ENCODE data around the gene METAP1.
"Not testable (repeated sequence)": the region's sequence is repeated elsewhere in the genome, so short reads cannot be mapped to it uniquely, and the experiment has no call there.

METAP1 gene

GRCh38 chr4:99059550-99059949 is 64.0 kb downstream of the METAP1 start:
- DNase-seq (ENCODE audit: low spot score): no peak

GRCh38 chr4:99061048-99061700 is 65.7 kb downstream of the METAP1 start:
- DNase-seq (ENCODE audit: low spot score): peak; percentile 8

GRCh38 chr4:99062120-99062519 is 66.6 kb downstream of the METAP1 start:
- DNase-seq (ENCODE audit: low spot score): peak; percentile 12

- not testable (repeated sequence) for DNase-seq (ENCODE audit: low spot score)
Measured at GRCh38 chr4:99065521-99065920, 70.0 kb downstream of the METAP1 start.

- DNase-seq (ENCODE audit: low spot score): no peak
Measured at GRCh38 chr4:99067617-99068016, 72.1 kb downstream of the METAP1 start.

GRCh38 chr4:99071159-99071558 is 75.6 kb downstream of the METAP1 start:
- no peak for DNase-seq (ENCODE audit: low spot score)

GRCh38 chr4:99074816-99075215 is 79.3 kb downstream of the METAP1 start:
- no peak for DNase-seq (ENCODE audit: low spot score)

GRCh38 chr4:99076292-99076976 is 80.9 kb downstream of the METAP1 start:
- no peak for DNase-seq (ENCODE audit: low spot score)

GRCh38 chr4:99077177-99077576 is 81.7 kb downstream of the METAP1 start:
- DNase-seq (ENCODE audit: low spot score): no peak

- no peak for DNase-seq (ENCODE audit: low spot score)
Measured at GRCh38 chr4:99078336-99078735, 82.8 kb downstream of the METAP1 start.

GRCh38 chr4:99078931-99079624 is 83.6 kb downstream of the METAP1 start:
- no peak for DNase-seq (ENCODE audit: low spot score)

GRCh38 chr4:99079625-99080295 is 84.2 kb downstream of the METAP1 start:
- no peak for DNase-seq (ENCODE audit: low spot score)

- not testable (repeated sequence) for DNase-seq (ENCODE audit: low spot score)
Measured at GRCh38 chr4:99080869-99081268, 85.3 kb downstream of the METAP1 start.

- no peak for DNase-seq (ENCODE audit: low spot score)
Measured at GRCh38 chr4:99082192-99082591, 86.7 kb downstream of the METAP1 start.

- DNase-seq (ENCODE audit: low spot score): no peak
Measured at GRCh38 chr4:99084595-99084994, 89.1 kb downstream of the METAP1 start.

- peak; percentile 82 for DNase-seq (ENCODE audit: low spot score)
Measured at GRCh38 chr4:99088023-99088449, 92.5 kb downstream of the METAP1 start.

- peak; percentile 96 for DNase-seq (ENCODE audit: low spot score)
Measured at GRCh38 chr4:99088481-99089365, 93.2 kb downstream of the METAP1 start, which contains the start of gene ADH5. ADH5 (minus strand) TSS chr4:99088788; CDS start chr4:99088700, 88 bp downstream.

- no peak for DNase-seq (ENCODE audit: low spot score)
Measured at GRCh38 chr4:99090481-99091215, 95.1 kb downstream of the METAP1 start.

- no peak for DNase-seq (ENCODE audit: low spot score)
Measured at GRCh38 chr4:99091216-99091575, 95.7 kb downstream of the METAP1 start.

- DNase-seq (ENCODE audit: low spot score): not testable (repeated sequence)
Measured at GRCh38 chr4:99091841-99092240, 96.3 kb downstream of the METAP1 start.

- DNase-seq (ENCODE audit: low spot score): no peak
Measured at GRCh38 chr4:99099311-99099710, 103.8 kb downstream of the METAP1 start.
